Measurements from ENCODE around the gene C9orf57.
"Not testable (repeated sequence)": the region's sequence is repeated elsewhere in the genome, so short reads cannot be mapped to it uniquely, and the experiment has no call there.

C9orf57 gene

DNA sequence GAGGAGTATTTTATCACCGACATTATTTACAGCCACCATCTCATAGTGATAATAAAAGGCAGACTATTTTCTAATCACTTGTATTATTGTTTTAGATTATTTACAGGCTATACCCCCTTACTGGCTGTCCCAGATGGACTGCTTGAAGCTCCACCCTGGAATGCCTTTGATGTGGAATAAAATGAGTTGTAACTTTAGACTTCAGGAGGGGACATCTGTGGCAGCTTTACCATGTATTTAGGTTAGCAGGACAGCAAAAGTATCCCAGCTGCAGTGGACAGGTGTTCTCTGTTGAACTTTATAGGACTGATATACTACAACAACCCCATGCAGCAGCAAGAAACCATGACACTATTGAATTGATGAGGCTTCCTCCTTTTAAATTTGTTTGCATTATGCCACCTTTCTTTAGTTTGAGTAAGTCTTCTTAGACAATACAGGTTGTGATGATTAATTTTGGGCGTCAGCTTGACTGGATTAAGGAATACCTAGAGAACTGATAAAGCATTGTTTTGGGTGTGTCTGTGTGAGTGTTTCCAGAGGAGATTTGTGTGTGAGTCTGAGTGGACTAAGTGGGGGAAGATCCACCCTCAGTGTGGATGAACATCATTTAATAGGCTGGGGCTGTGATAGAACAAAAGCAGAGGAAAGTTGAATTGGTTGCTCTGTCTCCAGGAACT lies 29.2 kb upstream of the C9orf57 start:
- H3K4me1 ChIP-seq (ENCODE audit: insufficient read depth, low read length) = no peaks in the 10 kb centered on the region

DNA sequence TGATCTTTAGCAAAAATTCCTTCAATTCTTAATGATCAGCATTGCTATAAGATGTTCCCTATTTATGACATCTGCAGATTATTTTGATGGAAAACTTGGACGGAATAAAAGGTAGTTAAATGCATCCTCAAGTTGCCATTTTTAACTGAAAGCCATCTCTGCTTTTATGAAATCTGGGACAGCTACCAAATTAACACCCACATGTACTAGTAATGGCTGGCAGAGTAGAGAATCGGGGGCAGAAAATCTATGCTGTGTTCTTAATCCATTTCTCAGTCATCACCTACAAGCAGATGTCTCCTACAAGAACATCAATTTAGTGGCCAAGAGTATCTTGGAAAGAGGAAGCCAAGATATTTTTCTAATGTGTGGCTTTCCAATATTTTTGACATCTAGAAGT lies 22.1 kb upstream of the C9orf57 start:
- Histone ChIP-seq H3K27ac (ENCODE audit: low read length) (no peak overlapping the region), H3K4me1 (ENCODE audit: insufficient read depth, low read length) (no peaks in the 10 kb centered on the region), H3K79me2 (ENCODE audit: insufficient read depth, low read length) (no peaks in the 10 kb centered on the region), H3K9me3 (ENCODE audit: insufficient read depth, low read length, severe bottlenecking) (no peaks in the 10 kb centered on the region), H3K36me3 (ENCODE audit: insufficient read depth, low read length) (no peaks in the 10 kb centered on the region), H3K4me2 (ENCODE audit: insufficient read depth, low read length) (no peak overlapping the region), H3K9ac (ENCODE audit: low read depth, low read length) (no peak overlapping the region), H4K20me1 (ENCODE audit: insufficient read depth, low read length) (no peaks in the 10 kb centered on the region), H2AFZ (ENCODE audit: low read depth, low read length) (no peak overlapping the region), H3K4me3 (ENCODE audit: low read depth in 1 of 2, low read length in 2 of 2) (no peak overlapping the region), H3K27me3 (ENCODE audit: insufficient read depth, low read length, poor library complexity) (peaks cover 3% of the 10 kb centered on the region)
- ATAC-seq (ENCODE audit: insufficient read depth, low read depth) (no peak), DNase-seq (no peak)
- TF ChIP-seq EZH2 (IDR thresholded peaks at IDR 0.05; ENCODE audit: borderline replicate concordance, low read depth, low read length, severe bottlenecking) = no peak
- TF ChIP-seq, protein P1, sequence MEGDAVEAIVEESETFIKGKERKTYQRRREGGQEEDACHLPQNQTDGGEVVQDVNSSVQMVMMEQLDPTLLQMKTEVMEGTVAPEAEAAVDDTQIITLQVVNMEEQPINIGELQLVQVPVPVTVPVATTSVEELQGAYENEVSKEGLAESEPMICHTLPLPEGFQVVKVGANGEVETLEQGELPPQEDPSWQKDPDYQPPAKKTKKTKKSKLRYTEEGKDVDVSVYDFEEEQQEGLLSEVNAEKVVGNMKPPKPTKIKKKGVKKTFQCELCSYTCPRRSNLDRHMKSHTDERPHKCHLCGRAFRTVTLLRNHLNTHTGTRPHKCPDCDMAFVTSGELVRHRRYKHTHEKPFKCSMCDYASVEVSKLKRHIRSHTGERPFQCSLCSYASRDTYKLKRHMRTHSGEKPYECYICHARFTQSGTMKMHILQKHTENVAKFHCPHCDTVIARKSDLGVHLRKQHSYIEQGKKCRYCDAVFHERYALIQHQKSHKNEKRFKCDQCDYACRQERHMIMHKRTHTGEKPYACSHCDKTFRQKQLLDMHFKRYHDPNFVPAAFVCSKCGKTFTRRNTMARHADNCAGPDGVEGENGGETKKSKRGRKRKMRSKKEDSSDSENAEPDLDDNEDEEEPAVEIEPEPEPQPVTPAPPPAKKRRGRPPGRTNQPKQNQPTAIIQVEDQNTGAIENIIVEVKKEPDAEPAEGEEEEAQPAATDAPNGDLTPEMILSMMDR (IDR thresholded peaks at IDR 0.05; ENCODE audit: borderline replicate concordance, extremely low read depth, low read length, poor library complexity, severe bottlenecking) = no peak

More for the DNA sequence above, 29.2 kb upstream of the C9orf57 start:
- Histone ChIP-seq H3K27ac (ENCODE audit: low read length) (no peak overlapping the region), H3K4me3 (ENCODE audit: low read depth in 1 of 2, low read length in 2 of 2) (no peak overlapping the region), H3K4me2 (ENCODE audit: insufficient read depth, low read length) (no peak overlapping the region), H4K20me1 (ENCODE audit: insufficient read depth, low read length) (no peaks in the 10 kb centered on the region), H3K36me3 (ENCODE audit: insufficient read depth, low read length) (no peaks in the 10 kb centered on the region), H2AFZ (ENCODE audit: low read depth, low read length) (no peak overlapping the region), H3K9me3 (ENCODE audit: insufficient read depth, low read length, severe bottlenecking) (no peaks in the 10 kb centered on the region), H3K27me3 (ENCODE audit: insufficient read depth, low read length, poor library complexity) (no peaks in the 10 kb centered on the region), H3K9ac (ENCODE audit: low read depth, low read length) (no peak overlapping the region), H3K79me2 (ENCODE audit: insufficient read depth, low read length) (no peaks in the 10 kb centered on the region)
- ATAC-seq (ENCODE audit: insufficient read depth, low read depth) (no peak), DNase-seq (no peak)
- TF ChIP-seq EZH2 (IDR thresholded peaks at IDR 0.05; ENCODE audit: borderline replicate concordance, low read depth, low read length, severe bottlenecking) = no peak
- TF ChIP-seq, protein P1 (IDR thresholded peaks at IDR 0.05; ENCODE audit: borderline replicate concordance, extremely low read depth, low read length, poor library complexity, severe bottlenecking) = no peak

DNA sequence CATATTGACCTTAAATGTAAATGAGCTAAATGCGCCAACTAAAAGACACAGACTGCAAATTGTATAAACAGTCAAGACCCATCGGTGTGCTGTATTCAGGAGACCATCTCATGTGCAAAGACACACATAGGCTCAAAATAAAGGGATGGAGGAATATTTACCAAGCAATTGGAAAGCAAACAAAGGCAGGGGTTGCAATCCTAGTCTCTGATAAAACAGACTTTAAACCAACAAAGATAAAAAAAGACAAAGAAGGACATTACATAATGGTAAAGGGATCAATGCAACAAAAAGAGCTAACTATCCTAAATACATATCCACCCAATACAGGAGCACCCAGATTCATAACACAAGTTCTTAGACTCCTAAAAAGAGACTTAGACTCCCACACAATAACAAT lies 14.3 kb upstream of the C9orf57 start:
- not testable (repeated sequence) for DNase-seq; H3K9me3 ChIP-seq (ENCODE audit: insufficient read depth, low read length, severe bottlenecking); H3K9ac ChIP-seq (ENCODE audit: low read depth, low read length); H3K79me2 ChIP-seq (ENCODE audit: insufficient read depth, low read length); H3K4me2 ChIP-seq (ENCODE audit: insufficient read depth, low read length); H3K36me3 ChIP-seq (ENCODE audit: insufficient read depth, low read length); H2AFZ ChIP-seq (ENCODE audit: low read depth, low read length); H3K27ac ChIP-seq (ENCODE audit: low read length); H4K20me1 ChIP-seq (ENCODE audit: insufficient read depth, low read length); ATAC-seq (ENCODE audit: insufficient read depth, low read depth); H3K27me3 ChIP-seq (ENCODE audit: insufficient read depth, low read length, poor library complexity); H3K4me3 ChIP-seq (ENCODE audit: low read depth in 1 of 2, low read length in 2 of 2); H3K4me1 ChIP-seq (ENCODE audit: insufficient read depth, low read length)

DNA sequence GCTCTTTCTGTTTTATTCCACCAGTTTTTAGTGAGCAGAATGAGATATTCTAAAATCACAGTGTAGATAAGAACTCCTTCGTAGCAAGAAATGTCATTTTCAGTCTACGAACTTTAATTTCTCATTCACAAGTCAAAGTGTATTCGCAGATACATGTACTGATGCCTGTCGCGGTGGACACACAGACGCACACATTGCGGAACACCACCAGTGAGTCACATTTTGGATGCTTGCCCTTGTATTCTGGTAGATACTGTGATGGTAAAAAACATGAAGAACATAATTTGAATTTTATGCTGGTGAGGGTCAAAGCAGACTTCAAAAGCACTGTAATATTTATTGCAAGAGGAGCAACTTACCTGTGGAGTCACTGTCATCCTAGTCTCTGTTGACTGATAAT lies 4.7 kb upstream of the C9orf57 start:
- H3K4me1 ChIP-seq (ENCODE audit: insufficient read depth, low read length) = no peaks in the 10 kb centered on the region
- no peaks in the 10 kb centered on the region for H3K27me3 ChIP-seq (ENCODE audit: insufficient read depth, low read length, poor library complexity)
- H4K20me1 ChIP-seq (ENCODE audit: insufficient read depth, low read length) = no peaks in the 10 kb centered on the region
- H3K36me3 ChIP-seq (ENCODE audit: insufficient read depth, low read length) = no peaks in the 10 kb centered on the region
- TF ChIP-seq, protein P1 (IDR thresholded peaks at IDR 0.05; ENCODE audit: borderline replicate concordance, extremely low read depth, low read length, poor library complexity, severe bottlenecking) = no peak
- no peak for TF ChIP-seq EZH2 (IDR thresholded peaks at IDR 0.05; ENCODE audit: borderline replicate concordance, low read depth, low read length, severe bottlenecking)
- H3K9ac ChIP-seq (ENCODE audit: low read depth, low read length) = no peak overlapping the region
- H2AFZ ChIP-seq (ENCODE audit: low read depth, low read length) = no peak overlapping the region
- no peaks in the 10 kb centered on the region for H3K9me3 ChIP-seq (ENCODE audit: insufficient read depth, low read length, severe bottlenecking)
- H3K4me3 ChIP-seq (ENCODE audit: low read depth in 1 of 2, low read length in 2 of 2) = no peak overlapping the region
- no peaks in the 10 kb centered on the region for H3K79me2 ChIP-seq (ENCODE audit: insufficient read depth, low read length)
- no peak overlapping the region for H3K4me2 ChIP-seq (ENCODE audit: insufficient read depth, low read length)
- DNase-seq (no peak), ATAC-seq (ENCODE audit: insufficient read depth, low read depth) (no peak)
- no peak overlapping the region for H3K27ac ChIP-seq (ENCODE audit: low read length)

Measured in DND-41 (cell line).